Measurements from ENCODE around the gene SCLT1. TPM values are rescaled to one million over a fixed set of nuclear protein-coding genes. Genes with fewer than 3 reads are reported as not detected.

SCLT1 gene
- total and polyA plus RNA-seq, 2 donors: 16.9 to 45.2 TPM

DNA sequence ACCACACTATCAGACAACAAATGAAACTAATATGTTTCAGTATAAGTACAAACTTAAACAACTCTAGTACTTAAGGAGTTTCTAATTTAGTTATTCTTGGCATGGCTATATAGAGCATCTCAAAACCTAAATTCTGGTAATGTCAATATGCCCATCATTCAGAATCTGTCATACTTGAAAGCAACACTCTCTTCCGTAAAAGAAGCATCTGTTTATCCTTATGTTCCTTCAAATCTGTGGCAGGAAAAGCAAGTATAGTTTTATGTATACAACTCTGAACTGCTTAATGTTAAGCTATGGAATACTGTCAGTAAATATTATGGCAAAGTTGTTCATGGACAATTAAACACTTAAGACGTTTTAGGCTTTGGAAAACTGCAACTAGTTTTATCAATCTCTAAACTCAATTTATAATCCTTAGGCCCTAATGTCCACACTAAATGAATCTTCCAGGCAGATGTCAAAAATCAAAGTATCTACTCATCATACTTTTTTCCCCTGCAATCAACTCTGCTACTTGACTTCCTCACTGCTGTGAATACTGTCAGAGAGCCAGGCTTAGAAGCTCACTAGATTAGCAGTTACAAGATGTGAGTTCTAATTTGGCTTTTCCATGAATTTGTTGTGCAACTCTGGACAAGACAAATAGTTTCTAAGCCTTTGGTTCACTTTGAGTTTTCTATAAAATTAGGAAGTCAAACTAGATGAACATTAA is 109.4 kb downstream of the SCLT1 start:
- no peaks in the 10 kb centered on the region for H3K9me3 ChIP-seq (ENCODE audit: control insufficient read depth in 2 of 2, insufficient read depth in 1 of 2, low read length in 1 of 2)
- H3K36me3 ChIP-seq (ENCODE audit: control insufficient read depth in 2 of 2, insufficient read depth in 2 of 2, low read length in 1 of 2): peaks cover 5 to 15% of the 10 kb centered on the region in 2 donors
- no peak for DNase-seq (ENCODE audit: low read depth in 6 of 9, low spot score in 9 of 9)
- no peaks in the 10 kb centered on the region for H3K27me3 ChIP-seq (ENCODE audit: control insufficient read depth in 2 of 2, insufficient read depth in 1 of 2, low read length in 1 of 2)
- 96% methylated on average over 2 of the region's 2 CpGs for whole genome bisulfite sequencing
- no peak overlapping the region for H3K27ac ChIP-seq (ENCODE audit: low read depth in 1 of 2, low read length in 1 of 2)
- H3K4me3 ChIP-seq (ENCODE audit: low read length in 2 of 2): no peak overlapping the region
- no peaks in the 10 kb centered on the region for H3K4me1 ChIP-seq (ENCODE audit: control insufficient read depth in 2 of 2, insufficient read depth in 2 of 2, low read length in 2 of 2)

- Histone ChIP-seq H3K27ac (ENCODE audit: low read depth in 1 of 2, low read length in 1 of 2) (no peak overlapping the region), H3K4me3 (ENCODE audit: low read length in 2 of 2) (no peak overlapping the region), H3K36me3 (ENCODE audit: control insufficient read depth in 2 of 2, insufficient read depth in 2 of 2, low read length in 1 of 2) (peaks cover 0 to 13% of the 10 kb centered on the region in 2 donors), H3K4me1 (ENCODE audit: control insufficient read depth in 2 of 2, insufficient read depth in 2 of 2, low read length in 2 of 2) (no peaks in the 10 kb centered on the region), H3K27me3 (ENCODE audit: control insufficient read depth in 2 of 2, insufficient read depth in 1 of 2, low read length in 1 of 2) (no peaks in the 10 kb centered on the region), H3K9me3 (ENCODE audit: control insufficient read depth in 2 of 2, insufficient read depth in 1 of 2, low read length in 1 of 2) (no peaks in the 10 kb centered on the region)
- DNase-seq (ENCODE audit: low read depth in 6 of 9, low spot score in 9 of 9): no peak
- 94% methylated on average over 6 of the region's 6 CpGs for WGBS
Measured at GRCh38 chr4:128981377-128981776, 112.0 kb downstream of the SCLT1 start.

DNA sequence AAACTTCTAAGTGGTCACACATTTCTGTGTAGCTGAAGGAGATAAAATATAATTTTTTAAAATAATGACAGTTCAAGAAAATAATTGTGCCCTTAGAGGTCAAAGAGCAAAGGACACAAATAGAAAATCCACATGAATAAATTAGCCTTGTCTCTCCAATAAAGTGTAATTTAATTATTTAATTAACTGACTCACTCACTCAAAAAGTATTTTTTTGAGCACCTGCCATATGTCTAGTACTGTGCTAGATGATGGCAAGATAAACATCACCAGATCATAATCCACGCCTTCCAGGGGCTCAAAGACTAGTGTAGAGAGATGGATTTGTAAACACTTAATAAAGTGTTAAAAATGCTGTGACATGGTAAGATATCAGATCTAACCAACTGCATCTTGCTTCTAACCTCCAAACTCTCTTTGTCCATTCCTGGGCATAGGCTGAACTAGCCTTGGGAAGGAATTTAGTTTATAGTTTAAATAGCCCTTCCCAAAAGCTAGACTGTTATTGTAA is 112.5 kb downstream of the SCLT1 start:
- H3K36me3 ChIP-seq (ENCODE audit: control insufficient read depth in 2 of 2, insufficient read depth in 2 of 2, low read length in 1 of 2): peaks cover 0 to 10% of the 10 kb centered on the region in 2 donors
- H3K4me1 ChIP-seq (ENCODE audit: control insufficient read depth in 2 of 2, insufficient read depth in 2 of 2, low read length in 2 of 2): no peaks in the 10 kb centered on the region
- WGBS: 96% methylated on average over 1 of the region's 1 CpG
- H3K9me3 ChIP-seq (ENCODE audit: control insufficient read depth in 2 of 2, insufficient read depth in 1 of 2, low read length in 1 of 2): no peaks in the 10 kb centered on the region
- no peak overlapping the region for H3K4me3 ChIP-seq (ENCODE audit: low read length in 2 of 2)
- H3K27ac ChIP-seq (ENCODE audit: low read depth in 1 of 2, low read length in 1 of 2): no peak overlapping the region
- no peaks in the 10 kb centered on the region for H3K27me3 ChIP-seq (ENCODE audit: control insufficient read depth in 2 of 2, insufficient read depth in 1 of 2, low read length in 1 of 2)
- DNase-seq (ENCODE audit: low read depth in 6 of 9, low spot score in 9 of 9): no peak

DNA sequence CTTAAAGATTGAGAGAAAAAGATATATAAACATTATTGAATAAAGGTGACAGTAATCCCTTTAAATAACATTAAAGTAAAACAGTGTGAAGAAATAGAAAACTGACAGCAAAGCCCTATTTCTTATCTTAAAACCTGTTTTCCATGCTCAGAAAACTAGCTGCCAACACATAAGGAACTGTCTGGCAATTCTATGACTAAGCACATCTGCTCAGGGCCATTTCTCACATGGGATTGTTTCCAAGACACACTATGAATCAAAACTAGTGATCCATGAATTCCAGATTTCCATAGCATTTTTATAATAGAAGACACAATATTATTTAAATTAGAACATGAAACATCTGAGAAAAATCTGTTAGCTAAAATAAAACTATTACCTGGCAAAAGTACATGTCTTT is 113.4 kb downstream of the SCLT1 start:
- H3K9me3 ChIP-seq (ENCODE audit: control insufficient read depth in 2 of 2, insufficient read depth in 1 of 2, low read length in 1 of 2): no peaks in the 10 kb centered on the region
- no peak overlapping the region for H3K4me3 ChIP-seq (ENCODE audit: low read length in 2 of 2)
- peaks cover 0 to 8% of the 10 kb centered on the region in 2 donors for H3K36me3 ChIP-seq (ENCODE audit: control insufficient read depth in 2 of 2, insufficient read depth in 2 of 2, low read length in 1 of 2)
- no peak overlapping the region for H3K27ac ChIP-seq (ENCODE audit: low read depth in 1 of 2, low read length in 1 of 2)
- no peaks in the 10 kb centered on the region for H3K4me1 ChIP-seq (ENCODE audit: control insufficient read depth in 2 of 2, insufficient read depth in 2 of 2, low read length in 2 of 2)
- no peaks in the 10 kb centered on the region for H3K27me3 ChIP-seq (ENCODE audit: control insufficient read depth in 2 of 2, insufficient read depth in 1 of 2, low read length in 1 of 2)
- no peak for DNase-seq (ENCODE audit: low read depth in 6 of 9, low spot score in 9 of 9)

- Histone ChIP-seq H3K4me3 (ENCODE audit: low read length in 2 of 2) (no peak overlapping the region), H3K36me3 (ENCODE audit: control insufficient read depth in 2 of 2, insufficient read depth in 2 of 2, low read length in 1 of 2) (peaks cover 0 to 8% of the 10 kb centered on the region in 2 donors), H3K27ac (ENCODE audit: low read depth in 1 of 2, low read length in 1 of 2) (no peak overlapping the region), H3K4me1 (ENCODE audit: control insufficient read depth in 2 of 2, insufficient read depth in 2 of 2, low read length in 2 of 2) (no peaks in the 10 kb centered on the region), H3K27me3 (ENCODE audit: control insufficient read depth in 2 of 2, insufficient read depth in 1 of 2, low read length in 1 of 2) (no peaks in the 10 kb centered on the region), H3K9me3 (ENCODE audit: control insufficient read depth in 2 of 2, insufficient read depth in 1 of 2, low read length in 1 of 2) (no peaks in the 10 kb centered on the region)
- DNase-seq (ENCODE audit: low read depth in 6 of 9, low spot score in 9 of 9): no peak
- WGBS: 98% methylated on average over 1 of the region's 1 CpG
Measured at GRCh38 chr4:128978985-128979384, 114.4 kb downstream of the SCLT1 start.

GRCh38 chr4:128974136-128974581 is 119.2 kb downstream of the SCLT1 start:
- DNase-seq (ENCODE audit: low read depth in 6 of 9, low spot score in 9 of 9): no peak
- no peak overlapping the region for H3K4me3 ChIP-seq (ENCODE audit: low read length in 2 of 2)
- peaks cover 2 to 6% of the 10 kb centered on the region in 2 donors for H3K36me3 ChIP-seq (ENCODE audit: control insufficient read depth in 2 of 2, insufficient read depth in 2 of 2, low read length in 1 of 2)
- WGBS: 96% methylated on average over 2 of the region's 2 CpGs
- no peaks in the 10 kb centered on the region for H3K9me3 ChIP-seq (ENCODE audit: control insufficient read depth in 2 of 2, insufficient read depth in 1 of 2, low read length in 1 of 2)
- H3K27me3 ChIP-seq (ENCODE audit: control insufficient read depth in 2 of 2, insufficient read depth in 1 of 2, low read length in 1 of 2): no peaks in the 10 kb centered on the region
- no peaks in the 10 kb centered on the region for H3K4me1 ChIP-seq (ENCODE audit: control insufficient read depth in 2 of 2, insufficient read depth in 2 of 2, low read length in 2 of 2)
- no peak overlapping the region for H3K27ac ChIP-seq (ENCODE audit: low read depth in 1 of 2, low read length in 1 of 2)

DNA sequence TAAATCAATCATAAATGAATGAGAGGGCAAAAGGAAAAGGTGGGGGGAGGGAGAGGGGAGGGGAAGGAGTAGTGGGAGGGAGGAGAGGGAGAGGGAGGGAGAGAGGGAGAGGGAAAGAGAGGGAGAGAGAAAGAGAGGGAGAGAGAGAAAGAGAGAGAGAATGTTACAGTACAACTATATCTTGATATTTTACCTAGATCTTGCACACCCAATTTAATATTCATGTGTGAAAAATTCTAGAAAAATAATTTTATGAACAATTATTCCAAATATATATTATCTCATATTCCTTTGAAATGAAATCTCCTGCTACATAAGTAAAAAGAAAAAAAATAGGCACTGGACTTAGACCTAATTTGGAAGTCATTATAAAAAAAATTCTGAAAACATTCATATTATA is 120.0 kb downstream of the SCLT1 start:
- no peaks in the 10 kb centered on the region for H3K9me3 ChIP-seq (ENCODE audit: control insufficient read depth in 2 of 2, insufficient read depth in 1 of 2, low read length in 1 of 2)
- DNase-seq (ENCODE audit: low read depth in 6 of 9, low spot score in 9 of 9): no peak
- no peaks in the 10 kb centered on the region for H3K4me1 ChIP-seq (ENCODE audit: control insufficient read depth in 2 of 2, insufficient read depth in 2 of 2, low read length in 2 of 2)
- peaks cover 3 to 9% of the 10 kb centered on the region in 2 donors for H3K36me3 ChIP-seq (ENCODE audit: control insufficient read depth in 2 of 2, insufficient read depth in 2 of 2, low read length in 1 of 2)
- no peak overlapping the region for H3K27ac ChIP-seq (ENCODE audit: low read depth in 1 of 2, low read length in 1 of 2)
- no peak overlapping the region for H3K4me3 ChIP-seq (ENCODE audit: low read length in 2 of 2)
- H3K27me3 ChIP-seq (ENCODE audit: control insufficient read depth in 2 of 2, insufficient read depth in 1 of 2, low read length in 1 of 2): no peaks in the 10 kb centered on the region

DNA sequence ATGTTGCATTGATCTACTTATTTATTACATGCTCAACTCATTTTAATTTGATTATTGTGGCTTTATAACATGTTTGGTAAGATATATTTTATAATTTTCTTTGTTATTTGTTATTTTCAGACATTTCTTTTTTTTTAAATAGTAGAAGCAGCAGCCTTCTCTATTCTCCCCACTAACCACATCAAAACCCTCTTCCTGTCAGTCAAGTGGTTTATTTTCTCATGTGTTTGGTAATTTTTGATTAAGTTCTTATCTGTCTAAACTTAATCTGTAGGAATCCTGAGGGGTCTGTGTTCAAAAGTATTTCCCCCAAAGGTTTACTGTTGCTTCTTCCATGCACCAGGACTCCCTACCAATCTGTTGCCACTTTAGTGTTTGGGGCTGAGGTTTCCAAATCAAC is 131.9 kb downstream of the SCLT1 start:
- Histone ChIP-seq H3K4me3 (ENCODE audit: low read length in 2 of 2) (no peak overlapping the region), H3K9me3 (ENCODE audit: control insufficient read depth in 2 of 2, insufficient read depth in 1 of 2, low read length in 1 of 2) (no peaks in the 10 kb centered on the region), H3K4me1 (ENCODE audit: control insufficient read depth in 2 of 2, insufficient read depth in 2 of 2, low read length in 2 of 2) (no peaks in the 10 kb centered on the region), H3K36me3 (ENCODE audit: control insufficient read depth in 2 of 2, insufficient read depth in 2 of 2, low read length in 1 of 2) (peaks cover 0 to 5% of the 10 kb centered on the region in 2 donors), H3K27me3 (ENCODE audit: control insufficient read depth in 2 of 2, insufficient read depth in 1 of 2, low read length in 1 of 2) (no peaks in the 10 kb centered on the region), H3K27ac (ENCODE audit: low read depth in 1 of 2, low read length in 1 of 2) (no peak overlapping the region)
- peak in 2 of 9 donors; percentile 5 to 43 for DNase-seq (ENCODE audit: low read depth in 6 of 9, low spot score in 9 of 9)

DNA sequence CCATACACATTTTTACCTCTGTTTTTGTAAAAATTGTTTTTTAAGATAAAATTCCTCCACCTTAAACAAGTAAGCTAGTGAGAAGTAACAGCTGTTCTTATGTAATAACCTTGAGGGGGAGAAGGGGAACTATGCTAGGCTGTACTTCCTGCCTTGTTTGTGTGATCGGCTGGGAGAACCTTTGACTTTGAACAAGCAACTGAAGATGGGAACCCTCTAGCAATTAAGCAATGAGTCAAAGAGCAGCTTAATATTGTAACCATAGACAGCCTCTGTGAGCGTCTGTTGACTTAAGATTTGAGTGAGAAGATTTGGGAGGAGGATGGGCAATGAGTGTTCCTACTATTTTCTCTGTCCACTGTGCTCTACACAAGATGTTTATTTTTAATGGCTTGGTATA is 135.1 kb downstream of the SCLT1 start:
- 49% methylated on average over 2 of the region's 2 CpGs for WGBS
- Histone ChIP-seq H3K4me1 (ENCODE audit: control insufficient read depth in 2 of 2, insufficient read depth in 2 of 2, low read length in 2 of 2) (no peaks in the 10 kb centered on the region), H3K4me3 (ENCODE audit: low read length in 2 of 2) (no peak overlapping the region), H3K36me3 (ENCODE audit: control insufficient read depth in 2 of 2, insufficient read depth in 2 of 2, low read length in 1 of 2) (peaks cover 0 to 8% of the 10 kb centered on the region in 2 donors), H3K27ac (ENCODE audit: low read depth in 1 of 2, low read length in 1 of 2) (no peak overlapping the region), H3K27me3 (ENCODE audit: control insufficient read depth in 2 of 2, insufficient read depth in 1 of 2, low read length in 1 of 2) (no peaks in the 10 kb centered on the region), H3K9me3 (ENCODE audit: control insufficient read depth in 2 of 2, insufficient read depth in 1 of 2, low read length in 1 of 2) (no peaks in the 10 kb centered on the region)
- peak in 7 of 9 donors; percentile 2 to 59 (median 11) for DNase-seq (ENCODE audit: low read depth in 6 of 9, low spot score in 9 of 9)
